ENCODE measurements around the gene SERGEF.

GRCh38 chr11:18001191-18001590, 11.7 kb downstream of the SERGEF start:
- TF ChIP-seq CTCF (IDR thresholded peaks at IDR 0.05) (no peak), POLR2A (IDR thresholded peaks at IDR 0.05) (no peak)

Data from body of pancreas (tissue), 4 donors.